HepG2 (cell line): ENCODE data around the gene KANSL1L. TPM values are rescaled to one million over a fixed set of nuclear protein-coding genes. Genes with fewer than 3 reads are reported as not detected.

Source experiments
- CBX5 ChIP-seq: sonication (generic); formaldehyde crosslinking; IDR thresholded peaks from 2 replicates; pipeline ENCODE4 v1.4.0; 2020; ENCODE audit warnings: missing genetic modification reagents, borderline replicate concordance
- ERF ChIP-seq: IDR thresholded peaks from 2 replicates; pipeline ENCODE4 v1.6.1; 2018; ENCODE audit warnings: missing biosample characterization, missing genetic modification reagents
- EZH2 ChIP-seq: conservative IDR thresholded peaks from 2 replicates; pipeline ENCODE4 v1.6.1; 2012; ENCODE audit warnings: mild to moderate bottlenecking, low read depth, low read length, moderate library complexity
- HHEX ChIP-seq: IDR thresholded peaks from 2 replicates; pipeline ENCODE4 v1.6.1; 2016; ENCODE audit warnings: control low read depth
- HOXA5 ChIP-seq: sonication (generic); formaldehyde crosslinking; IDR thresholded peaks from 2 replicates; pipeline ENCODE4 v1.4.0; 2020; ENCODE audit warnings: missing genetic modification reagents
- IRX3 ChIP-seq: sonication (generic); formaldehyde crosslinking; IDR thresholded peaks from 2 replicates; pipeline ENCODE4 v1.8.1; 2023; ENCODE audit warnings: mild to moderate bottlenecking, low read depth, missing genetic modification reagents, borderline replicate concordance
- NFYC ChIP-seq: IDR thresholded peaks from 2 replicates; pipeline ENCODE4 v1.6.1; 2016; ENCODE audit warnings: missing genetic modification reagents, missing compliant biosample characterization
- NR2F6 ChIP-seq, 2 experiments: IDR thresholded peaks; 2 replicates each; pipeline ENCODE4 v1.6.1; 2016; ENCODE audit warnings: antibody characterized with exemption in 1 of 2, mild to moderate bottlenecking in 1 of 2
- POLR2AphosphoS5 ChIP-seq: IDR thresholded peaks from 2 replicates; pipeline ENCODE4 v1.6.1; 2012; ENCODE audit warnings: low read depth, low read length
- PRPF4 ChIP-seq: fragments of 200-400 bp; formaldehyde crosslinking; IDR thresholded peaks from 2 replicates; pipeline ENCODE4 v1.6.1; 2016; ENCODE audit warnings: low read length, low read depth; ENCODE audit not compliant: poor library complexity, severe bottlenecking
- SNRNP70 ChIP-seq: fragments of 200-400 bp; formaldehyde crosslinking; IDR thresholded peaks from 2 replicates; pipeline ENCODE4 v1.6.1; 2017; ENCODE audit warnings: mild to moderate bottlenecking, low read depth, low read length, moderate library complexity
- SP4 ChIP-seq: sonication (generic); formaldehyde crosslinking; IDR thresholded peaks from 2 replicates; pipeline ENCODE4 v1.8.1; 2023; ENCODE audit warnings: mild to moderate bottlenecking, missing genetic modification reagents
- TAF1 ChIP-seq: sonication (generic); formaldehyde crosslinking; IDR thresholded peaks from 2 replicates; pipeline ENCODE4 v1.4.0; 2020; ENCODE audit warnings: missing genetic modification reagents
- YEATS2 ChIP-seq: sonication (generic); formaldehyde crosslinking; IDR thresholded peaks from 2 replicates; pipeline ENCODE4 v1.4.0; 2020; ENCODE audit warnings: missing genetic modification reagents, borderline replicate concordance
- YY1 ChIP-seq: IDR thresholded peaks from 2 replicates; pipeline ENCODE4 v1.6.1; 2011; ENCODE audit warnings: low read length, low read depth, moderate library complexity, mild to moderate bottlenecking; ENCODE audit not compliant: insufficient read depth, insufficient replicate concordance
- ZFX ChIP-seq: sonication (generic); formaldehyde crosslinking; IDR thresholded peaks from 2 replicates; pipeline ENCODE4 v1.4.0; 2020; ENCODE audit warnings: mild to moderate bottlenecking, low read depth, missing genetic modification reagents, moderate library complexity
- ZNF274 ChIP-seq: sonication (generic); formaldehyde crosslinking; IDR thresholded peaks from 2 replicates; pipeline ENCODE4 v1.5.1; 2020; ENCODE audit warnings: mild to moderate bottlenecking, missing genetic modification reagents
- ZNF451 ChIP-seq: sonication (generic); formaldehyde crosslinking; IDR thresholded peaks from 2 replicates; pipeline ENCODE4 v1.5.0; 2020; ENCODE audit warnings: mild to moderate bottlenecking, missing genetic modification reagents
- ZNF572 ChIP-seq: sonication (generic); formaldehyde crosslinking; IDR thresholded peaks from 2 replicates; pipeline ENCODE4 v1.5.1; 2020; ENCODE audit warnings: mild to moderate bottlenecking, missing genetic modification reagents
- ZNF780A ChIP-seq: sonication (generic); formaldehyde crosslinking; IDR thresholded peaks from 2 replicates; pipeline ENCODE4 v1.8.0; 2022; ENCODE audit warnings: mild to moderate bottlenecking, missing genetic modification reagents, moderate library complexity
- ZSCAN22 ChIP-seq: sonication (generic); formaldehyde crosslinking; IDR thresholded peaks from 2 replicates; pipeline ENCODE4 v1.4.0; 2020; ENCODE audit warnings: mild to moderate bottlenecking, missing genetic modification reagents
- polyA plus RNA-seq, 8 experiments: library from polyadenylated mRNA; depleted of rRNA in 3 of 8; stranded (reverse) in 7 of 8; unstranded in 1 of 8; fragments of >200 nt; fragmentation: Illumina TruSeq in 4 of 8; extraction: Trizol in 4 of 8; gene quantifications; 2 replicates each; pipeline versions ENCODE4 v1.2.1 to v1.2.3, GENCODE V29; 2011 to 2016; ENCODE audit warnings: low read depth in 4 of 8, missing spikeins in 1 of 8, mixed read lengths in 1 of 8; ENCODE audit not compliant: insufficient read depth in 1 of 8
- total RNA-seq, 5 experiments: library from RNA; depleted of rRNA; stranded (reverse); fragments of >200 nt; fragmentation: Illumina TruSeq; extraction: Trizol; gene quantifications; 2 replicates each; pipeline ENCODE4 v1.2.3, GENCODE V29; 2016; ENCODE audit warnings: low read depth in 1 of 5
- TF ChIP-seq, protein P1 (sequence below): sonication (generic); formaldehyde crosslinking; IDR thresholded peaks from 2 replicates; pipeline ENCODE4 v1.9.0; 2022; ENCODE audit warnings: low read depth, missing genetic modification reagents

Gene KANSL1L
- total and polyA plus RNA-seq, 2 of the 13 experiments (the other 11 are each of a cell fraction or from before 2014, with no cell fraction given): 5.4 to 10.3 TPM

DNA sequence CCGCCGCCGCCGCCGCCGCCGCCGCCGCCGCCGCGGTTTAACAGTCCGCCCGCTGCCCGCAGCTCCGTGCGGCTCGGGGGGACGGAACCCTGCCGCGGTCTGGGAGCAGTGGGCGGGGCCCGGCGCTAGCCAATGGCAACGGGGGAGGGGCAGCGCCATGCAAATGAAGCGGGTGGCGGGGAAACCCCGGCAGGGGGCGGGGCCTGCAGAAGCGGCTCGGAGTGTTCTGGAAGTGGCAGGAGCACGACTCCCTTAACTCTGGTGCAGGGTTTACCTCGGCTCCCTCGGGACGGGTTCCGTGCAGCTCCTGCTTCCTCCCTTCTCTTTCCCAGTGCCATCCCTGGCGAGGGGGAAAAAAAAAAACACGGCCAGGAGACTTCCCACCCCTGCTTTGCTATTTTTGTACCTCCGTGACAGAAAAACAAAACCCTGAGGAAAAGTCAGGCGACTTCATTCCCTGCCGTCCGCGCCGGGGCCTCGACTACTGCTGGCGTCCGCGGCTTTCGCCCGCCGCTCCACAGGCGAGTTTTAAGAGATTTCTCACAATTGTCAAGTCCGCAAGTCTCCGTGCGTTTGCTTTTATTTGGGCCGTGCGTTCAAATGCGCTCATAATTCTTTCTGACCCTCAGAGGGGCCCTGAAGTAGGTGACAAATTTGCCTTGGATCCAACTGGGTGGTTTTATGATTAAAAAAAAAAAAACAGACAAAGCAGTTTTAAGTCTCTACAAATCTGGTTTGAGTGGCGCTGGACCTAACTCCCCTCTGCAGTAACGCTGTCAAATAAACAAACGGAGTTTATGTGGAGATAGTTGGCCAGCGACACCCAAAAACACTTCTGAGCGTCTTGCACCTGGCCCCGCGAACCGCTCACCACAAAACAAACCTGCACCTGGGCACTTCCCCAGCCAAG lies at the start of gene KANSL1L (continued):
- TF ChIP-seq, protein P1, sequence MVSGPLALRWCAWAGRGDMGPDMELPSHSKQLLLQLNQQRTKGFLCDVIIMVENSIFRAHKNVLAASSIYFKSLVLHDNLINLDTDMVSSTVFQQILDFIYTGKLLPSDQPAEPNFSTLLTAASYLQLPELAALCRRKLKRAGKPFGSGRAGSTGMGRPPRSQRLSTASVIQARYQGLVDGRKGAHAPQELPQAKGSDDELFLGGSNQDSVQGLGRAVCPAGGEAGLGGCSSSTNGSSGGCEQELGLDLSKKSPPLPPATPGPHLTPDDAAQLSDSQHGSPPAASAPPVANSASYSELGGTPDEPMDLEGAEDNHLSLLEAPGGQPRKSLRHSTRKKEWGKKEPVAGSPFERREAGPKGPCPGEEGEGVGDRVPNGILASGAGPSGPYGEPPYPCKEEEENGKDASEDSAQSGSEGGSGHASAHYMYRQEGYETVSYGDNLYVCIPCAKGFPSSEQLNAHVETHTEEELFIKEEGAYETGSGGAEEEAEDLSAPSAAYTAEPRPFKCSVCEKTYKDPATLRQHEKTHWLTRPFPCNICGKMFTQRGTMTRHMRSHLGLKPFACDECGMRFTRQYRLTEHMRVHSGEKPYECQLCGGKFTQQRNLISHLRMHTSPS: 0 out of 2 replicates have a peak, but pooled peaks have one; percentile 27
- TF ChIP-seq ZNF780A (CRISPR knock-in tag) (0 out of 2 replicates have a peak, but pooled peaks have one; percentile 24), ZFX (peak; percentile 41), NFYC (CRISPR knock-in tag) (peak; percentile 78), PRPF4 (no peak), NR2F6 (IDR thresholded peaks at IDR 0.05) (no peak), NR2F6 (CRISPR knock-in tag; IDR thresholded peaks at IDR 0.05) (peak; percentile 25; the same call in 1 of the 2 replicates), POLR2AphosphoS5 (peak; percentile 40; the same call in 1 of the 2 replicates), TAF1 (CRISPR knock-in tag) (peak; percentile 49; the same call in 1 of the 2 replicates), ZNF451 (no peak), EZH2 (no peak), YY1 (no peak), HHEX (no peak), ZNF572 (peak; percentile 65; the same call in 1 of the 2 replicates), IRX3 (CRISPR knock-in tag) (no peak), ERF (CRISPR knock-in tag) (peak; percentile 32; the same call in 1 of the 2 replicates), CBX5 (CRISPR knock-in tag) (peak; percentile 17; the same call in 1 of the 2 replicates), ZSCAN22 (CRISPR knock-in tag) (0 out of 2 replicates have a peak, but pooled peaks have one; percentile 20), SNRNP70 (no peak), SP4 (peak; percentile 74), ZNF274 (CRISPR knock-in tag) (no peak), YEATS2 (CRISPR knock-in tag) (peak; percentile 50; the same call in 1 of the 2 replicates), HOXA5 (CRISPR knock-in tag) (peak; percentile 44; the same call in 1 of the 2 replicates)
